Small intestine (tissue), 7 donors: Measurements from ENCODE around the gene RSBN1. TPM values are rescaled to one million over a fixed set of nuclear protein-coding genes. Genes with fewer than 3 reads are reported as not detected.
A peak's percentile ranks its signal among the peaks of the same experiment; 100 is the strongest.

Source experiments
- DNase-seq, 2 donors: peaks; one replicate each; pipeline versions ENCODE4 v3.0.0 to v3.0.0-alpha.2; 2013
- FAIRE-seq: peaks from 2 replicates; lab custom pipeline; 2012; peaks lifted over from hg19 to GRCh38; lab: Jason Lieb, UNC
- H3K27ac ChIP-seq, 3 donors: one replicate each; pipeline ENCODE4 v1.5.1; 2013; ENCODE audit warnings: low read length in 2 of 3, mild to moderate bottlenecking in 2 of 3, control low read depth in 1 of 3, inconsistent platforms in 1 of 3, low read depth in 1 of 3, moderate library complexity in 1 of 3
- H3K27me3 ChIP-seq, 3 donors: one replicate each; pipeline ENCODE4 v1.6.1; 2013; ENCODE audit warnings: low read length in 3 of 3, inconsistent platforms in 1 of 3; ENCODE audit not compliant: control insufficient read depth in 3 of 3, insufficient read depth in 3 of 3
- H3K36me3 ChIP-seq, 3 donors: one replicate each; pipeline ENCODE4 v1.6.1; 2013; ENCODE audit warnings: low read length in 3 of 3, inconsistent platforms in 1 of 3, low read depth in 1 of 3, mild to moderate bottlenecking in 1 of 3, moderate library complexity in 1 of 3; ENCODE audit not compliant: control insufficient read depth in 3 of 3, insufficient read depth in 2 of 3
- H3K4me1 ChIP-seq, 3 donors: one replicate each; pipeline ENCODE4 v1.6.1; 2013; ENCODE audit warnings: low read length in 2 of 3, inconsistent platforms in 1 of 3, low read depth in 1 of 3, mild to moderate bottlenecking in 1 of 3, moderate library complexity in 1 of 3; ENCODE audit not compliant: control insufficient read depth in 3 of 3, insufficient read depth in 2 of 3
- H3K4me3 ChIP-seq, 3 donors: one replicate each; pipeline ENCODE4 v1.5.1; 2013; ENCODE audit warnings: low read length in 3 of 3, control low read depth in 1 of 3, inconsistent platforms in 1 of 3, low read depth in 1 of 3, mild to moderate bottlenecking in 1 of 3, moderate library complexity in 1 of 3
- H3K9me3 ChIP-seq, 2 donors: one replicate each; pipeline ENCODE4 v1.6.1; 2013; ENCODE audit warnings: low read depth in 1 of 2, low read length in 1 of 2; ENCODE audit not compliant: control insufficient read depth in 2 of 2, insufficient read depth in 1 of 2
- WGBS, 3 donors: extraction: QIAGEN DNeasy Blood & Tissue Kit; methylation state at CpG; one replicate each; pipeline ENCODE4 v1.1.7; 2013; 5-methylcytosine and 5-hydroxymethylcytosine counted together
- polyA plus RNA-seq, 4 donors: library from polyadenylated mRNA; stranded (reverse) in 3 of 4; unstranded in 1 of 4; fragments of 200-250 nt in 3 of 4; fragments of 120-200 nt in 1 of 4; gene quantifications; one replicate each; pipeline versions ENCODE4 v1.2.1 to v1.2.3, GENCODE V29; 2013
- donor health status: healthy with polysubstance abuse.
- donor health status: control.
- donor health status: control.
- donor health status: Bipolar disorder and iron deficiency.
- donor health status: healthy.

Gene RSBN1
- polyA plus RNA-seq, 4 donors: 4.7 to 19.5 (median 6.1) TPM

- H3K4me1 ChIP-seq: no peaks in the 10 kb centered on the region
- DNase-seq (peak; percentile 64 to 65), FAIRE-seq (peak; percentile 88)
- no peaks in the 10 kb centered on the region for H3K9me3 ChIP-seq
- WGBS, 3 donors: 13 to 17% (median 13%) methylated on average over 4 of the region's 4 CpGs
- no peak overlapping the region for H3K4me3 ChIP-seq
- H3K27ac ChIP-seq: no peak overlapping the region
- peaks cover 0 to 15% (median 0%) of the 10 kb centered on the region in 3 donors for H3K36me3 ChIP-seq
- no peaks in the 10 kb centered on the region for H3K27me3 ChIP-seq
Observed at GRCh38 chr1:113835686-113836290, 23.5 kb upstream of the RSBN1 start.

GRCh38 chr1:113834716-113835115, 22.4 kb upstream of the RSBN1 start:
- no peak overlapping the region for H3K27ac ChIP-seq
- H3K4me3 ChIP-seq: no peak overlapping the region
- peaks cover 0 to 15% (median 0%) of the 10 kb centered on the region in 3 donors for H3K36me3 ChIP-seq
- no peaks in the 10 kb centered on the region for H3K9me3 ChIP-seq
- no peak for FAIRE-seq
- no peaks in the 10 kb centered on the region for H3K27me3 ChIP-seq
- WGBS, 3 donors: 94 to 99% (median 99%) methylated on average over 2 of the region's 2 CpGs
- no peaks in the 10 kb centered on the region for H3K4me1 ChIP-seq
- no peak for DNase-seq

GRCh38 chr1:113830039-113830438, 17.8 kb upstream of the RSBN1 start:
- DNase-seq (no peak), FAIRE-seq (no peak)
- H3K9me3 ChIP-seq: no peaks in the 10 kb centered on the region
- 74 to 80% (median 77%) methylated on average over 3 of the region's 3 CpGs for WGBS, 3 donors
- peaks cover 0 to 11% (median 0%) of the 10 kb centered on the region in 3 donors for H3K36me3 ChIP-seq
- no peak overlapping the region for H3K4me3 ChIP-seq
- H3K27me3 ChIP-seq: no peaks in the 10 kb centered on the region
- H3K4me1 ChIP-seq: no peaks in the 10 kb centered on the region
- H3K27ac ChIP-seq: no peak overlapping the region

- FAIRE-seq (no peak), DNase-seq (no peak)
- Histone ChIP-seq H3K4me1 (no peaks in the 10 kb centered on the region), H3K9me3 (no peaks in the 10 kb centered on the region), H3K27ac (no peak overlapping the region), H3K36me3 (peaks cover 0 to 11% (median 0%) of the 10 kb centered on the region in 3 donors), H3K27me3 (no peaks in the 10 kb centered on the region), H3K4me3 (no peak overlapping the region)
- 63 to 81% (median 79%) methylated on average over 1 of the region's 1 CpG for WGBS, 3 donors
Observed at GRCh38 chr1:113821916-113822315, 9.6 kb upstream of the RSBN1 start.

- no peaks in the 10 kb centered on the region for H3K9me3 ChIP-seq
- H3K4me3 ChIP-seq: no peak overlapping the region
- H3K36me3 ChIP-seq: peaks cover 0 to 10% (median 0%) of the 10 kb centered on the region in 3 donors
- FAIRE-seq (no peak), DNase-seq (no peak)
- H3K27ac ChIP-seq: no peak overlapping the region
- H3K4me1 ChIP-seq: no peaks in the 10 kb centered on the region
- H3K27me3 ChIP-seq: no peaks in the 10 kb centered on the region
- 92 to 98% (median 94%) methylated on average over 2 of the region's 2 CpGs for WGBS, 3 donors
Observed at GRCh38 chr1:113818578-113818977, 6.3 kb upstream of the RSBN1 start.

- no peak for DNase-seq
- WGBS, 3 donors: 92 to 97% (median 95%) methylated on average over 15 of the region's 15 CpGs
- peaks cover 0 to 2% (median 0%) of the 10 kb centered on the region in 3 donors for H3K36me3 ChIP-seq
- H3K4me1 ChIP-seq: peaks cover 3 to 9% (median 4%) of the 10 kb centered on the region in 3 donors
- no peaks in the 10 kb centered on the region for H3K9me3 ChIP-seq
- no peaks in the 10 kb centered on the region for H3K27me3 ChIP-seq
- no peak overlapping the region for H3K27ac ChIP-seq
- H3K4me3 ChIP-seq: no peak overlapping the region
- no peak for FAIRE-seq
Observed at GRCh38 chr1:113813218-113813617, 942 bp upstream of the RSBN1 start.

- 24 to 34% (median 26%) methylated on average over 13 of the region's 13 CpGs for WGBS, 3 donors
- Histone ChIP-seq H3K36me3 (peaks cover 0 to 2% (median 0%) of the 10 kb centered on the region in 3 donors), H3K4me3 (peak overlapping the region; percentile 1 to 57 (median 27)), H3K9me3 (no peaks in the 10 kb centered on the region), H3K4me1 (peaks cover 3 to 9% (median 4%) of the 10 kb centered on the region in 3 donors), H3K27me3 (no peaks in the 10 kb centered on the region), H3K27ac (peak overlapping the region in 2 of 3 donors; percentile 79 to 89)
- no peak for FAIRE-seq
- no peak for DNase-seq
Observed at GRCh38 chr1:113812661-113813135, 422 bp upstream of the RSBN1 start.

GRCh38 chr1:113811156-113811887, 954 bp downstream of the RSBN1 start:
- 0 to 1% (median 1%) methylated on average over 29 of the region's 29 CpGs for WGBS, 3 donors
- DNase-seq: peak; percentile 51 to 85

More at GRCh38 chr1:113811156-113811887, 954 bp downstream of the RSBN1 start:
- Histone ChIP-seq H3K9me3 (no peaks in the 10 kb centered on the region), H3K27ac (peak overlapping the region; percentile 90 to 98 (median 96)), H3K4me1 (peaks cover 3 to 9% (median 4%) of the 10 kb centered on the region in 3 donors), H3K36me3 (peaks cover 0 to 8% (median 2%) of the 10 kb centered on the region in 3 donors), H3K27me3 (no peaks in the 10 kb centered on the region), H3K4me3 (peak overlapping the region; percentile 83 to 95 (median 90))
- no peak for FAIRE-seq
